GM23338 (cell line): Measurements from ENCODE around the gene TSC22D1. TPM values are rescaled to one million over a fixed set of nuclear protein-coding genes. Genes with fewer than 3 reads are reported as not detected.
A peak's percentile ranks its signal among the peaks of the same experiment; 100 is the strongest.

Source experiments
- ATAC-seq: fragments of 200-7000 bp; cut with Tn5 transposase; 3 replicates; pipeline ENCODE4 v1.9.1; 2020
- DNase-seq: peaks from one replicate; pipeline ENCODE4 v3.0.0-alpha.2; 2015; ENCODE audit warnings: low spot score
- H2AFZ ChIP-seq: fragments of 200-600 bp; sonication (generic); 2 replicates; pipeline ENCODE4 v1.8.0; 2016; ENCODE audit warnings: antibody characterized with exemption, mild to moderate bottlenecking, moderate library complexity
- H3F3A ChIP-seq: fragments of 200-600 bp; sonication (generic); replicated peaks from 2 replicates; pipeline ENCODE4 v1.8.0; 2017; ENCODE audit warnings: antibody characterized with exemption, mixed run types, low read depth
- H3K27ac ChIP-seq: fragments of 200-600 bp; sonication (generic); 2 replicates; pipeline ENCODE4 v1.6.1; 2016; ENCODE audit warnings: low read depth
- H3K27me3 ChIP-seq: fragments of 200-600 bp; sonication (generic); 2 replicates; pipeline ENCODE4 v1.8.0; 2016; ENCODE audit warnings: mild to moderate bottlenecking, mixed run types, moderate library complexity; ENCODE audit not compliant: insufficient read depth
- H3K36me3 ChIP-seq: fragments of 200-600 bp; sonication (generic); 2 replicates; pipeline ENCODE4 v1.8.0; 2016; ENCODE audit warnings: mild to moderate bottlenecking; ENCODE audit not compliant: insufficient read depth
- H3K4me1 ChIP-seq: fragments of 200-600 bp; sonication (generic); 2 replicates; pipeline ENCODE4 v1.8.0; 2016; ENCODE audit warnings: mild to moderate bottlenecking, moderate library complexity; ENCODE audit not compliant: insufficient read depth
- H3K4me2 ChIP-seq: fragments of 200-600 bp; sonication (generic); 2 replicates; pipeline ENCODE4 v1.7.1; 2017; ENCODE audit warnings: mixed run types
- H3K4me3 ChIP-seq: fragments of 200-600 bp; sonication (generic); 2 replicates; pipeline ENCODE4 v1.6.1; 2016; ENCODE audit warnings: mixed run types
- H3K79me2 ChIP-seq: fragments of 200-600 bp; sonication (generic); replicated peaks from 2 replicates; pipeline ENCODE4 v1.8.0; 2017; ENCODE audit warnings: mild to moderate bottlenecking; ENCODE audit not compliant: insufficient read depth
- H3K9me2 ChIP-seq: fragments of 200-600 bp; sonication (generic); 2 replicates; pipeline ENCODE4 v1.8.0; 2017; ENCODE audit not compliant: insufficient read depth
- H4K20me1 ChIP-seq: fragments of 200-600 bp; sonication (generic); replicated peaks from 2 replicates; pipeline ENCODE4 v1.8.0; 2017; ENCODE audit warnings: mild to moderate bottlenecking; ENCODE audit not compliant: insufficient read depth
- H3K27ac Mint-ChIP-seq: 2 replicates; pipeline ENCODE4 v1.8.0; 2020; ENCODE audit warnings: inconsistent platforms, mild to moderate bottlenecking, moderate library complexity, mixed read lengths
- H3K27me3 Mint-ChIP-seq: 3 replicates; pipeline ENCODE4 v1.8.0; 2022; ENCODE audit warnings: low read depth, mild to moderate bottlenecking, moderate library complexity, mixed read lengths, inconsistent platforms; ENCODE audit not compliant: insufficient read depth, poor library complexity
- H3K36me3 Mint-ChIP-seq: 3 replicates; pipeline ENCODE4 v1.8.0; 2021; ENCODE audit warnings: low read depth, mild to moderate bottlenecking, inconsistent platforms, moderate library complexity, mixed read lengths
- H3K4me1 Mint-ChIP-seq: 3 replicates; pipeline ENCODE4 v1.8.0; 2020; ENCODE audit warnings: mild to moderate bottlenecking, inconsistent platforms, mixed read lengths
- H3K4me3 Mint-ChIP-seq: 3 replicates; pipeline ENCODE4 v1.8.0; 2021; ENCODE audit warnings: moderate library complexity, mild to moderate bottlenecking, inconsistent platforms, mixed read lengths
- H3K9me3 Mint-ChIP-seq: 3 replicates; pipeline ENCODE4 v1.8.0; 2020; ENCODE audit warnings: moderate library complexity, mild to moderate bottlenecking, inconsistent platforms, mixed read lengths
- CREB1 ChIP-seq: fragments of 250-450 bp; sonication (Bioruptor Pico); IDR thresholded peaks from 2 replicates; pipeline ENCODE4 v1.5.0; 2020; ENCODE audit warnings: low read depth, mild to moderate bottlenecking, moderate library complexity
- CTCF ChIP-seq, 2 experiments: fragments of 200-600 bp in 1 of 2; sonication (generic) in 1 of 2; conservative IDR thresholded peaks; 2 replicates each; pipeline versions ENCODE4 v1.5.1 to v1.6.1; 2016 to 2017; ENCODE audit warnings: antibody characterized with exemption in 2 of 2, low read depth in 2 of 2, mild to moderate bottlenecking in 2 of 2, moderate library complexity in 1 of 2
- EZH2 ChIP-seq: fragments of 200-600 bp; sonication (generic); IDR thresholded peaks from one replicate; pipeline ENCODE4 v1.8.0; 2017; ENCODE audit warnings: antibody characterized with exemption, mild to moderate bottlenecking, low read depth; ENCODE audit not compliant: unreplicated experiment
- EZH2phosphoT487 ChIP-seq: fragments of 200-600 bp; sonication (generic); IDR thresholded peaks from one replicate; pipeline ENCODE4 v1.8.1; 2018; ENCODE audit warnings: antibody characterized with exemption; ENCODE audit not compliant: unreplicated experiment
- JUNB ChIP-seq: IDR thresholded peaks from one replicate; pipeline ENCODE4 v1.6.1; 2016; ENCODE audit warnings: antibody characterized with exemption; ENCODE audit not compliant: unreplicated experiment
- NANOG ChIP-seq: IDR thresholded peaks from 2 replicates; pipeline ENCODE4 v1.6.1; 2016; ENCODE audit warnings: antibody characterized with exemption, borderline replicate concordance
- POLR2AphosphoS5 ChIP-seq: IDR thresholded peaks from 2 replicates; pipeline ENCODE4 v1.6.1; 2016; ENCODE audit warnings: antibody characterized with exemption, low read depth
- REST ChIP-seq: IDR thresholded peaks from one replicate; pipeline ENCODE4 v1.6.1; 2018; ENCODE audit warnings: antibody characterized with exemption; ENCODE audit not compliant: unreplicated experiment
- STAT1 ChIP-seq: IDR thresholded peaks from one replicate; pipeline ENCODE4 v1.6.1; 2016; ENCODE audit warnings: antibody characterized with exemption; ENCODE audit not compliant: unreplicated experiment
- ZNF114 ChIP-seq: fragments of 250-450 bp; sonication (Bioruptor Pico); IDR thresholded peaks from 2 replicates; pipeline ENCODE4 v1.5.0; 2020; ENCODE audit warnings: mild to moderate bottlenecking, moderate library complexity
- ZNF462 ChIP-seq: fragments of 250-450 bp; sonication (Bioruptor Pico); IDR thresholded peaks from 2 replicates; pipeline ENCODE4 v1.5.0; 2020; ENCODE audit warnings: mild to moderate bottlenecking, moderate library complexity
- polyA plus RNA-seq: library from polyadenylated mRNA; unstranded; fragments of >200 nt; fragmentation: Nextera tagmentation; extraction: Ambion mirVana; gene quantifications from 2 replicates; pipeline ENCODE4 v1.2.1, GENCODE V29; 2016
- total RNA-seq: library from RNA; depleted of rRNA; stranded (reverse); fragments of >200 nt; shearing (Covaris generic); gene quantifications from 2 replicates; pipeline ENCODE4 v1.2.3, GENCODE V29; 2014
- TF ChIP-seq, protein P1 (sequence below): IDR thresholded peaks from 2 replicates; pipeline ENCODE4 v1.6.1; 2016; ENCODE audit warnings: antibody characterized with exemption

Gene TSC22D1
- total and polyA plus RNA-seq, 2 experiments from 2014 or later, result 58.5 to 114 TPM

DNA sequence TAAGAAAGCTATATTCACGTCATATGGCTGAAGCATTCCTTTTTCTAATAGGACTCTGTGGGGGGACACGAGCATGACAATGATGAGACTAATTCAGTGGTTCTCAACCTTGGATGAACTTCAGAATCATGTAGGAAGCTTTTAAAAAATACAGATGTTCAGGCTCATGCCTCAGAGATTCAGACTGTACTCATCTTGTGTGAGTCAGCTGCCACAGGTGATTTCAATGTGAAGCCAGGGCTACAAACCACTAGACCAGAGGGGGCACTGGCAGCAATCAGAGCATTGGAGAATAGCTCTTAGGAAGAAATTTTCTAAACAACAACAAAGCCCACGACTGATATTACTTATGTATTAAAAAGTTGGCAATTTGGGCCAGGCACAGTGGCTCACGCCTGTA is 110.8 kb downstream of the TSC22D1 start:
- TF ChIP-seq NANOG (no peak), REST (no peak), ZNF114 (CRISPR knock-in tag) (no peak), EZH2 (no peak), ZNF462 (no peak), STAT1 (no peak), EZH2phosphoT487 (no peak), POLR2AphosphoS5 (no peak), JUNB (no peak), CTCF (conservative IDR thresholded peaks at IDR 0.05; ENCODE audit: low read depth in 2 of 2) (no peak), CREB1 (no peak)
- TF ChIP-seq, protein P1, sequence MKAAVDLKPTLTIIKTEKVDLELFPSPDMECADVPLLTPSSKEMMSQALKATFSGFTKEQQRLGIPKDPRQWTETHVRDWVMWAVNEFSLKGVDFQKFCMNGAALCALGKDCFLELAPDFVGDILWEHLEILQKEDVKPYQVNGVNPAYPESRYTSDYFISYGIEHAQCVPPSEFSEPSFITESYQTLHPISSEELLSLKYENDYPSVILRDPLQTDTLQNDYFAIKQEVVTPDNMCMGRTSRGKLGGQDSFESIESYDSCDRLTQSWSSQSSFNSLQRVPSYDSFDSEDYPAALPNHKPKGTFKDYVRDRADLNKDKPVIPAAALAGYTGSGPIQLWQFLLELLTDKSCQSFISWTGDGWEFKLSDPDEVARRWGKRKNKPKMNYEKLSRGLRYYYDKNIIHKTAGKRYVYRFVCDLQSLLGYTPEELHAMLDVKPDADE, result no peak
- ATAC-seq, result peak; percentile 69
- Histone ChIP-seq H3K27me3 (no peaks in the 10 kb centered on the region), H3K79me2 (peaks cover 93% of the 10 kb centered on the region), H3K9me2 (no peaks in the 10 kb centered on the region), H2AFZ (no peak overlapping the region), H3K4me2 (no peak overlapping the region), H3F3A (no peaks in the 10 kb centered on the region), H4K20me1 (peaks cover 5% of the 10 kb centered on the region; the same call in 1 of the 2 replicates), H3K4me1 (peaks cover 13% of the 10 kb centered on the region), H3K27ac (no peak overlapping the region), H3K4me3 (no peak overlapping the region), H3K36me3 (no peaks in the 10 kb centered on the region)
- H3K9me3 Mint-ChIP-seq, result no peaks in the 10 kb centered on the region
- H3K27ac Mint-ChIP-seq, result no peak overlapping the region
- peaks cover 8% of the 10 kb centered on the region; the same call in 2 of the 3 replicates for H3K36me3 Mint-ChIP-seq
- no peak overlapping the region for H3K4me3 Mint-ChIP-seq
- H3K4me1 Mint-ChIP-seq, result peaks cover 12% of the 10 kb centered on the region
- H3K27me3 Mint-ChIP-seq, result peaks cover 2% of the 10 kb centered on the region
- DNase-seq, result no peak
